Right lobe of liver (tissue), 6 donors: ENCODE measurements around the gene EDNRB. TPM values are rescaled to one million over a fixed set of nuclear protein-coding genes. Genes with fewer than 3 reads are reported as not detected.

Source experiments
- ATAC-seq, 4 donors: fragments of 200-7000 bp; cut with Tn5 transposase; one replicate each; pipeline ENCODE4 v1.9.1; 2020; ENCODE audit warnings: mild to moderate bottlenecking in 4 of 4, moderate library complexity in 4 of 4
- DNase-seq, 3 donors: peaks; one replicate each; pipeline ENCODE4 v3.0.0-alpha.2; 2020
- H3K27ac ChIP-seq, 3 donors: fragments of 200-600 bp; one replicate each; pipeline ENCODE4 v1.8.0; 2022
- H3K27me3 ChIP-seq, 2 donors: fragments of 200-600 bp; one replicate each; pipeline ENCODE4 v1.8.0; 2022
- H3K36me3 ChIP-seq, 4 donors: fragments of 200-600 bp; sonication (generic) in 1 of 4; one replicate each; pipeline versions ENCODE4 v1.5.1 to v1.8.0; 2017 to 2022; ENCODE audit warnings: control low read depth in 1 of 4
- H3K4me1 ChIP-seq, 4 donors: fragments of 200-600 bp; sonication (generic) in 1 of 4; one replicate each; pipeline versions ENCODE4 v1.5.1 to v1.8.0; 2017 to 2022; ENCODE audit warnings: control low read depth in 1 of 4
- H3K4me3 ChIP-seq, 3 donors: fragments of 200-600 bp; one replicate each; pipeline ENCODE4 v1.8.0; 2022
- H3K9me3 ChIP-seq, 4 donors: fragments of 200-600 bp; sonication (generic) in 1 of 4; one replicate each; pipeline versions ENCODE4 v1.5.1 to v1.8.0; 2017 to 2022; ENCODE audit warnings: control low read depth in 1 of 4
- CTCF ChIP-seq, 4 donors: fragments of 200-600 bp in 3 of 4; fragments of 450-650 bp in 1 of 4; IDR thresholded peaks; one replicate each; pipeline versions ENCODE4 v1.5.1 to v1.8.0; 2016 to 2022; ENCODE audit warnings: antibody characterized with exemption in 4 of 4, mild to moderate bottlenecking in 2 of 4
- POLR2A ChIP-seq: fragments of 450-650 bp; IDR thresholded peaks from one replicate; pipeline ENCODE4 v1.6.1; 2017; ENCODE audit warnings: antibody characterized with exemption, mild to moderate bottlenecking
- WGBS: methylation state at CpG from one replicate; pipeline ENCODE4 v1.1.6; 2018; ENCODE audit warnings: low coverage, low lambda C conversion rate; ENCODE audit not compliant: insufficient coverage; ENCODE audit errors: missing lambda C conversion rate; 5-methylcytosine and 5-hydroxymethylcytosine counted together
- intact Hi-C, 2 donors: fragments of 100-400 bp; cut with DNase I; formaldehyde crosslinking; loops; one replicate each; pipeline versions ENCODE4 v1.11.2 to v1.14.1; 2022
- total RNA-seq, 6 experiments: library from RNA; depleted of rRNA in 2 of 6; stranded (reverse); fragments of >200 nt in 2 of 6; fragmentation: NEBNext Ultra II Directional in 3 of 6; extraction: Animal tissue kit (Norgen Biotek cat#: 25700) in 3 of 6; gene quantifications; one replicate each; pipeline versions ENCODE4 v1.1.0 to v1.2.4, GENCODE V29; 2016 to 2023
- donor health status: DM: no; HTN: yes; CAD: no.
- donor health status: DM: no; HTN: no; CAD: no.
- donor health status: DM: no; HTN: no; CAD: no.
- donor health status: DM: no; HTN: yes; CAD: no.
- donor health status: DM: no; HTN: yes; CAD: no.

The EDNRB gene
- total RNA-seq, 6 experiments from 2014 or later, result 17.3 to 33.9 (median 23.1) TPM

- no peaks in the 10 kb centered on the region for H3K27me3 ChIP-seq
- H3K9me3 ChIP-seq, result no peaks in the 10 kb centered on the region
- H3K4me1 ChIP-seq, result no peaks in the 10 kb centered on the region
- DNase-seq, result no peak
- intact Hi-C loops, result no loop called here
- no peaks in the 10 kb centered on the region for H3K36me3 ChIP-seq
- ATAC-seq, result no peak
- TF ChIP-seq POLR2A, result no peak
- TF ChIP-seq CTCF (IDR thresholded peaks at IDR 0.05), result no peak
- WGBS, result 77% methylated on average over 1 of the region's 1 CpG
- no peak overlapping the region for H3K4me3 ChIP-seq
- H3K27ac ChIP-seq, result no peak overlapping the region
Measured at GRCh38 chr13:77868717-77869116, 49.9 kb downstream of the EDNRB start.

- Histone ChIP-seq H3K4me1 (no peaks in the 10 kb centered on the region), H3K9me3 (no peaks in the 10 kb centered on the region), H3K4me3 (no peak overlapping the region), H3K36me3 (no peaks in the 10 kb centered on the region), H3K27me3 (no peaks in the 10 kb centered on the region), H3K27ac (no peak overlapping the region)
- ATAC-seq, result no peak
- DNase-seq, result no peak
- intact Hi-C loops, result no loop called here
- no peak for TF ChIP-seq POLR2A
- TF ChIP-seq CTCF (IDR thresholded peaks at IDR 0.05), result no peak
Measured at GRCh38 chr13:77866971-77867370, 51.7 kb downstream of the EDNRB start.

GRCh38 chr13:77865622-77866021, 53.0 kb downstream of the EDNRB start:
- no peaks in the 10 kb centered on the region for H3K27me3 ChIP-seq
- TF ChIP-seq POLR2A (no peak), CTCF (IDR thresholded peaks at IDR 0.05) (no peak)
- ATAC-seq (no peak), DNase-seq (no peak)
- 39% methylated on average over 2 of the region's 3 CpGs for WGBS
- H3K4me1 ChIP-seq, result no peaks in the 10 kb centered on the region
- H3K4me3 ChIP-seq, result no peak overlapping the region
- intact Hi-C loops, result no loop called here
- H3K9me3 ChIP-seq, result no peaks in the 10 kb centered on the region
- H3K27ac ChIP-seq, result no peak overlapping the region
- no peaks in the 10 kb centered on the region for H3K36me3 ChIP-seq

- Histone ChIP-seq H3K36me3 (no peaks in the 10 kb centered on the region), H3K4me1 (no peaks in the 10 kb centered on the region), H3K4me3 (no peak overlapping the region), H3K9me3 (no peaks in the 10 kb centered on the region), H3K27ac (no peak overlapping the region), H3K27me3 (no peaks in the 10 kb centered on the region)
- TF ChIP-seq CTCF (IDR thresholded peaks at IDR 0.05), result no peak
- 26% methylated on average over 3 of the region's 3 CpGs for WGBS
- intact Hi-C loops, result no loop called here
- DNase-seq, result no peak
- no peak for ATAC-seq
Measured at GRCh38 chr13:77863144-77863543, 55.5 kb downstream of the EDNRB start.

GRCh38 chr13:77861741-77862140, 56.9 kb downstream of the EDNRB start:
- TF ChIP-seq CTCF (IDR thresholded peaks at IDR 0.05) (no peak), POLR2A (no peak)
- H3K36me3 ChIP-seq, result no peaks in the 10 kb centered on the region
- intact Hi-C loops, result no loop called here
- ATAC-seq, result no peak
- no peaks in the 10 kb centered on the region for H3K27me3 ChIP-seq
- no peaks in the 10 kb centered on the region for H3K9me3 ChIP-seq
- no peak for DNase-seq
- 14% methylated on average over 3 of the region's 3 CpGs for WGBS
- H3K4me3 ChIP-seq, result no peak overlapping the region
- no peaks in the 10 kb centered on the region for H3K4me1 ChIP-seq
- no peak overlapping the region for H3K27ac ChIP-seq
